Measurements from ENCODE around the gene KCTD20.

KCTD20 gene

DNA sequence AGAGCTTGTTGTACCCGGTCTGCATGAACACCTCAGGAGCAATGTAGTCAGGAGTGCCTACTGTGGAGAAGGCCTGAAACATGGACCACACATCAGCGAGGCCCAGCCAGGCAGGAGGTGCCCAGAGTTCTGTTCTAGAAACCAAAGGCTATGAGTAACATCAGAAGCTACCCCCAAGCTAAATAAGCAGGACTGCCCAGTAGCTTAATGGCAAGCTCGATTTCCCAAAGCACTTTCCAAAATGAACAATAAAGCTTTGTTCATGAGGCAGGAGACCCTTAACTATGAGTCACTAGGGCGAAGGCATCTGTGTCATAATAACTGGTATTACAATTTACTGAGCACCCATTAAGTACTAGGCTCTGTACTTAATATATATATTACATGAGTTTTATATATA, 57.1 kb downstream of the KCTD20 start:
- no peak for DNase-seq

- DNase-seq, result no peak
Measured at GRCh38 chr6:36501686-36502085, 58.9 kb downstream of the KCTD20 start.

- no peak for DNase-seq
Measured at GRCh38 chr6:36504181-36504580, 61.4 kb downstream of the KCTD20 start.

- no peak for DNase-seq
Measured at GRCh38 chr6:36504982-36505381, 62.2 kb downstream of the KCTD20 start.

DNA sequence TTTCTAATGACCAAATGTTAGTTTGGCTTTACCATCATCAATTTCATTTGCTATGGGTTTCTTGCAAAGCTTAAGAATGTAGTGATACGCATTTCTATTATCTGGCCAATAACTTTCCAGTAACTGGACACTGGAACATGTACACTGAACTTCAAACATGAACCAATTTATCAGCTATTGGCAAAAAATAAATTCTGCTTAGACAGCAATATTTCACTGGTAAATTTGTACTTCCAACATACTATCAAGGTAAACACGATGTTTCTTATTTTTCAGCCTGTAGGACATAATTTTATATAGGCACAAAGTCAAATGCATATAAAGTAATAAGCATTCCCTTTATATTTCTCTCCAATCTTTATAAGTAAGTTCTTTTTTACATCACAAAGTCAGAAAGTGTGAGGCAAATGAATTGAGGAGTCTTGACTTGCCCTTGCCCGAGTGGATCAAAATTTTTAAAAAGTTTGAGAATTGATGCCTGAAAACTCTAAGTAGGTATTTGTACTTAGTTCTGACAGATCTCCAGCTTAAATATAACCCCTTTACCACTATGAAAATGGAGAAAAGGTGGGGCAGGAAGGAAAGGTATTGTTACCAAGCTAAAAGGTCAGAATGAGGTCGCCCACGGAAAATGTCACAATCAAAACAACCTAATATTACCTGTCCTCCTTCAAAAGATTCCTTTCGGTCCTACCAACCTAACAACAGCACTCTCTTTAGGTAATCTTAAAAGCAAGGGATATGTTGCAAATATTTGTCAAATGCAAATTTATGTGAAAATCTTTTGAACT, 63.1 kb downstream of the KCTD20 start:
- no peak for DNase-seq

DNA sequence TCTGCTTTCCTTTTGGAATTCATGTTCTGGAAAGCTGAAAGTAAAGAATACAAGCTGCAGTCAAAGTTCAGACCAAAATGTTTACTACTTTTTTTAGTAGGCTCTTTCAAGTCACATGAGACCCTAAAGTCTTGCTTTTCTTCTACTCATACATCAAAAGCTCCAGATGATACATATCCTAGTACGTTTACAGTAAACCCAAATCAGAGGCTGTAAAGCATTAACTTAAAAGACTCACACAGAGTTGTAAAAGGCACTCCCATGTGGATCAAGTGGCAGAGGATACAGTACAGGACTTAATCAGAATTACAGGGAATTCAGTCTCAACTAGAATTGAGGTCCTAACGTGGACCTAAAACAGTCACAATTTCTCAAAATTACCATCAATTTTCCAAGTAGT, 63.8 kb downstream of the KCTD20 start:
- no peak for DNase-seq

DNA sequence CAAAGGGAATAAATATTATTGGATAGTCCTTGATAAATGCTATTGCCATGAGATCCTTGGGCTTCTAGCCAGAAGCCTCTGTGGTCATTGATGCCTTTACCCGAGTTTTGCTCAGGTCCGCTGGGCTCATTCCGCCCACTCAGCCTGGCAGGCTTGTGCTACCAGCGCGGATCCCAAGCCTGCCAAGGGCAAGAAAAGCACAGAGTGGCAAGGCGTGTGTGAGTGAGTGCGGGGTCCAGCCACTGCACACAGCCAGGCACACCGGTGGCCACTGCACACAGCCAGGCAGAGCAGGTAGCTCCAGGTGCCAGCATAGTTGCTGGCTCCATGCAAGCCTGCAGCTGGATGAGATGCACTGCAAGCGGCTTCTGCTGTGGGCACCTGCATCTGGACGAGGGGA, 65.7 kb downstream of the KCTD20 start:
- DNase-seq, result no peak

GRCh38 chr6:36510365-36510764, 67.6 kb downstream of the KCTD20 start:
- DNase-seq, result no peak

- DNase-seq, result no peak
Measured at GRCh38 chr6:36514554-36515456, 72.0 kb downstream of the KCTD20 start.

DNA sequence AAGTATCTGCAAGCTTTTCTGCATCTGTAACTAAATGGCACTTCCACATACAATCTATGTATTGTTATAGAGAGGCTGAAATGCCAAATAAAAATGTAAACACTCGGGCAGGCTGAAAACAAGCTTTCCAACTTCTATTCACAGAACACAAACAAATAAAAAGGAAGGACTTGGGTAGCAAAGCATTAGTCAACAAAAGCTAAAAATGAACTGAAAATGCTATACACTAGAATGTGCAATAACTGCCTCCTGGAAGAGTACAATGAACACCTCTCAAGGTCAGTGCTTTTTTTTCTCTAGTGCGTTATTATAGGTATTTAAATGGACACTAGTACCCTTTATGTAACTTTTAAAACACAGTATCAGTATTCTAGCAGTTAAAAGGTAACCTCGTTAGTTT, 73.0 kb downstream of the KCTD20 start:
- DNase-seq, result no peak

DNA sequence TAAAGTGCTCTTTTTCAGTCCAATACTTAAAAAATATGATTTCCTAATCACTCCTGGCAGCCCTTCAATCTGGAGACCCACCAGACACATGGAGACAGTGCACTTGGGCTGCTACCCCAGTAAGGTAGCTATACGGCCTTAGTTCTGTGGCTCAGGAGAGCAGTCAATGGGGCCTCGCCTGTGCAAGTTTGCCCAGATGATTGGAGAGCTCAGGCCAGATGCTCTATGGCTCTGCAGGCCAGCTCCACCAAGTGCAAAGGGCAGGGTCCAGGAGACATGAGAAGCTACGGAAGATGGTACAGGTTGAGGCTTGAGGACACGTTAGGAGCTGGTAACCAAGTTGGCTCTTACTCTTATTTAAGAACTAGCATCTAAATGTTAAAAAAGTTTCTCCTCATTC, 73.8 kb downstream of the KCTD20 start:
- no peak for DNase-seq

GRCh38 chr6:36516988-36517387, 74.2 kb downstream of the KCTD20 start:
- no peak for DNase-seq

DNA sequence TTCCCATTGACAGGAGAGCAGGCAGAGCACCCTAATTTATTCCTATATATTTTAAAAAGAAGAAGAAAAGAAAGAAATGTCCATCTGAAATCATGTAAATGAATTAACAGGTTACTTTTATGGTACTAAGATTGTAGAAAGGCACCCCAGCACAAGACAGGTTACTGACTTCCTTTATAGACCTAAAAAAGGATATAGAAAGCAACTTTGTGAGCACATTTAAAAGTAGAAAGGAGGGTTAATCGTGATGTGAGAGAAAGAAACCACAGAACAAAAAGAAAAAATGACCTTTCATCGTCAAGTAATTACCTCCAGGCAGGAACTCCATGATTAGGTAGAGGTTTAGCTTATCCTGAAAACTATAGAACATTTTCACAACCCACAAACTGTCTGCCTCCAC, 74.6 kb downstream of the KCTD20 start:
- DNase-seq, result no peak

- no peak for DNase-seq
Measured at GRCh38 chr6:36519352-36519751, 76.6 kb downstream of the KCTD20 start.

DNA sequence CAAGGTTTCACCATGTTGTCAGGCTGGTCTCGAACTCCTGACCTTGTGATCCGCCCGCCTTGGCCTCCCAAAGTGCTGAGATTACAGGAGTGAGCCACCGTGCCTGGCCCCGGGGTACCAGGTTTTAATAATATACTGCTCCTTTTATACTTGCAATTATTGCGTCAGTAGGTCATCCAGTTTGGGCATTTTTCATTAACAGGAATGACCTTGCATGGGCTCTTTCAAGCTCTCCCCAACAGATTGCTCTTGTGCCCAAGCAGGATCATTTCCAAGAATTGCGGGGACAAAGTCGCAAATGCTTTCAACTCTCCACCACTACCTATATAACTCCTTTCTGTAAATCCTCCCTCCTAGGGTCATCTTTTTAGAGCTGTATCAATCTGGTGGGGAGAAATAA, 80.7 kb downstream of the KCTD20 start:
- no peak for DNase-seq

DNA sequence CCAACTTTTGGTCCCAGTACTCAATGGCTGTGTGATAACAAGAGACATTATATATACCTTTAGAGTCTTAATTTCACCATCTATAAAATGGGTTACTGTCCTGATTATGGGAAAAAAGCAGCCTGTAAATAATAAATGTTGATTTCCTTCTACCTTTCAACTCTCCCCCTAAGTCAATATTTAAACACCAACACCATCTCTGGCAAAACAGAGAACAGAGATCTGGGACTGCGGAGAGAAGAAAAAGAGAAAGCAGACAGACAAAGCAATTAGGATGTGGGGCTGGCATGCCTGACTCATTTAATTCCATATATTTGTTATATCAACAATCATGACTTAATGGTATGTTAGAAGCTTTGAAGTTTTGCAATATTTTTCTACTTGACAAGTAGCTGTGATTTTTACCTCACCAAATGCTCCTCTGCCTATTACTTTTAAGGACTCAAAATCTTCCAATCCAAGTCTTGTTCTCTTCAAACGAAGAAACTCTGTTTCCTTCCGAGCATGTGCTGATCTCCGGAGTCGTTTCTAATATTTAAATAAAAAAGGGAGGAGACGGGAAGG, 81.2 kb downstream of the KCTD20 start:
- DNase-seq, result no peak

DNA sequence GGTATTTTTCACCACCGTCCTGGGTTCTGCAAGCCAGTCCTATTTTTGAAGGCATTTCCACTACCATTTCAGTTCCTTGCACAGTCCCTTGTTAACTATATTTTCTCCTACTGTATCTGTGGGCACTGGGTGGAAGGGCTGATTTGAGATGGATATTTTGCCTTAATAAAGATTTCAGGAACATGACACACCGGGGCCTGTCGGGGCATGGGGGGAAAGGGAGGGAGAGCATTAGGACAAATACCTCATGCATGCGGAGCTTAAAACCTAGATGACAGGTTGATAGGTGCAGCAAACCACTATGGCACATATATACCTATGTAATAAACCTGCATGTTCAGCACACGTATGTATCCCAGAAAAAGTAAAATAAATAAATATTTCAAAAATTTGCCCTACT, 82.1 kb downstream of the KCTD20 start:
- DNase-seq, result no peak

DNA sequence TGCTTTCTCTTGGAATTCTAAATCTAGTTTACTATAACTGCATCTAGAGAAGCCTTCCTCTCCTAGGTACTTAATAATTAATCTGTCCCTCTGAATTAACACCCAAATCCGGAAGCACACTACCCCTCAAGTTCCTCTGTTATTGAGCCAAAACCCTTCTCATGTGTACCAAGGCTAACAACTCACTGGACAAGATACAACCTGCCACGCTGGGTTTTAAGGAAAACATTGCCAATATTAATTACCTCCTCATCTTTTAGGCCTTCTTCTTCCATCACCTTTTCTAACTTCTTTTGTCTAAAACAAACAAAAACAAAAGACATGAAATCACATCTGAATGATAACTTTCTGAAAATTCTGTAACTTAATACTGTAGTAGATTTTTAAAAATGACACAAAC, 82.5 kb downstream of the KCTD20 start:
- no peak for DNase-seq

DNA sequence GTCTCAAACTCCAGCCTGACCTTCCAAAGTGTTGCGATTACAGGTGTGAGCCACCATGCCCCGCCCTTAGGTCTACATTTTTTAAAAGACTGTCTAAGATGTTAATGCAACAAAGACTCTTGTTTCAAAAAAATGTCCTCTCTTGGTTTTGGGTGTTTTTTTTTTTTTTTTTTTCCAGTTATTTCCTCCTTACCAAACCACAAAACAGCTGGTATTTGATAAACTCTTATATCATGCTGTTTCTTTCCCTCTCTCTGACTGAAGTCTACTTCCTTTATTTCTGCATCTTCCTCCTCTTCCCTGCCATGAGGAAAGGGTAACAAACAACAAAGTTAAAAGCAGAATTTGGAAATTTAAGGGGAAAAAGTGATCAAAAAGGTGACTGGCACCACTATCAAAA, 83.3 kb downstream of the KCTD20 start:
- DNase-seq, result no peak

GRCh38 chr6:36533321-36533720, 90.5 kb downstream of the KCTD20 start:
- DNase-seq, result no peak

GRCh38 chr6:36536873-36537547, 94.2 kb downstream of the KCTD20 start:
- no peak for DNase-seq

DNA sequence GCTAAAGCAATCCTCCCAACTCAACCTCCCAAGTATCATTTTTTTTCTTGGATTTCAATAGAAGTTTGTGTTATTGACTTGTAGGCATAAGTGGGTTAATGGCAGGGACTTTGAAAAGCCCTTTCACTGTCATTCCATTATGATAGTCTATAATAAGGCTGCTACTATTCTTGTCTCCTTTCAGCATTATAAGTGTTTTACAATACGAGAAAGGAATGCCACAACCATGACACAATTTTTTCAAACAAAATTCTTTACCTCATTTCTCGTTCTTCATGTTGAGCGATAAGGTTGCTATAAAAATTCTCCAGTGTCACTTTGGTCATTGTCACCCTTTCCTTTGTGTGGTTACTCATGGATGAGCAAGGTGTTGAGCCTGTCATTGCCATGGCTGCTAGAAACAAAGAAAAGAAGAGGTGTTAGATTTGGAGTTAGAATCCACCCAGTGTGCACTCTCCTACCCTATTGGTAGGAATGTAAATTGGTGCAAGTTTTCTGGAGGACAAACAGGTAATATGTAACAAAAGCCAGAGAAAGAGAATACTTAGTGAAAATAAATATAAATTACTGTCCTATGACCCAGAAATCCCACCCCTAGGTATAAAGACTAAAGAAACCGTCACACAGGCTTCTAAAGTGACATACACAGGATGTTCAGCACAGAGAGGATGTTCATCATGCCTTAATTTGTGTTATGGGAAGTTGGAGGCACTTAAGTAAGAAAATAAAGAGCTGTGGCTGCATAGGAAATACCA, 97.2 kb downstream of the KCTD20 start:
- no peak for DNase-seq

Measured in activated CD8-positive, alpha-beta memory T cell treated with anti-CD3 and anti-CD28 coated beads, Interleukin-2, amount 50 U/mL, for 4 hours (primary cell).